Measurements from ENCODE around the gene IRF7.

The IRF7 gene

DNA sequence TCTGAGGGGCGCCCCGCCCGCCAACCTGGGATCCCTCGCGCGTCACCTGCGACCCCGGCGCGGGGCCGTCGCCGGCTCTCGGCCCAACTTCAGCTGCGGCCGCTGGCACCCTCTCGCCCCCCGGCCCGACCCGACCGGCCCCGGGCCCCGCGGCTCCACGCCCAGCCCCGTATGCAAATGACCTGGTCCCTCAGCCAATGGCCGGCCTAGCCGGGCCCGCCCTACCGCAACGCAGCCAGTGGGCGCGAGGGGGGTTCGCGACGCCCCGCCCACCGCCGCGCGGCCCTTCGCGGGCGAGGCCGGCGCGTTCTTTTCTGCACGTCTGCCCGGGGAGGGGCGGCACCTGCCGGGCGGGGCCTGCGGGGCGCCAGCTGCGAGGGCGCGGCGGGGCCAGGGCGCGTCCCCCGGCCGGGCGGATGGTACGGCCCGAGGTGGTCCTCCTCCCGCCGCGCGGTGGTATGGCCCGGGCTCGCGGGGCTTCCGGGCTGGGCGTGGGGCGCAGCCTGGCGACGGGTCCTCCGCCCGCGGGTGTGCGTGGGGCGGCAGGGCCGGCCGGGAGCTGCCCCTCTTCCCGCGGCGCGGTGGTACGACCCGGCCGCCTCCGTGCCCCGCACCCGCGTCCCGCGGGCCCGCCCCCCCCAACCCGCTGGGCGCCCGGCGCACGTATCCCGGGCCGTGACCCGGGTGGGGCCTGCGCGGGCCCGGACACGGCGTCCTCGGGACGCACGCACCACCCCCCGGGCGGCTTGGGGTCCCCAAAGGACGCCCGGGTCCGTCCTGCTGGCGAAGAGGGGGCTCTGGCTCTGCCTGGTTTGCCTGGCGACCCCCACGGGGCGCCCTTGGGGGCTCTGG, 47.2 kb downstream of the IRF7 start:
- DNase-seq (ENCODE audit: low read depth): peak; percentile 94
- peak; percentile 35; the same call in 1 of the 2 replicates for TF ChIP-seq MYC (IDR thresholded peaks at IDR 0.05; ENCODE audit: low read depth, low read length)
- TF ChIP-seq, protein P1, sequence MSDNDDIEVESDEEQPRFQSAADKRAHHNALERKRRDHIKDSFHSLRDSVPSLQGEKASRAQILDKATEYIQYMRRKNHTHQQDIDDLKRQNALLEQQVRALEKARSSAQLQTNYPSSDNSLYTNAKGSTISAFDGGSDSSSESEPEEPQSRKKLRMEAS (IDR thresholded peaks at IDR 0.05; ENCODE audit: low read depth, low read length): no peak; the same call in 1 of the 2 replicates

DNA sequence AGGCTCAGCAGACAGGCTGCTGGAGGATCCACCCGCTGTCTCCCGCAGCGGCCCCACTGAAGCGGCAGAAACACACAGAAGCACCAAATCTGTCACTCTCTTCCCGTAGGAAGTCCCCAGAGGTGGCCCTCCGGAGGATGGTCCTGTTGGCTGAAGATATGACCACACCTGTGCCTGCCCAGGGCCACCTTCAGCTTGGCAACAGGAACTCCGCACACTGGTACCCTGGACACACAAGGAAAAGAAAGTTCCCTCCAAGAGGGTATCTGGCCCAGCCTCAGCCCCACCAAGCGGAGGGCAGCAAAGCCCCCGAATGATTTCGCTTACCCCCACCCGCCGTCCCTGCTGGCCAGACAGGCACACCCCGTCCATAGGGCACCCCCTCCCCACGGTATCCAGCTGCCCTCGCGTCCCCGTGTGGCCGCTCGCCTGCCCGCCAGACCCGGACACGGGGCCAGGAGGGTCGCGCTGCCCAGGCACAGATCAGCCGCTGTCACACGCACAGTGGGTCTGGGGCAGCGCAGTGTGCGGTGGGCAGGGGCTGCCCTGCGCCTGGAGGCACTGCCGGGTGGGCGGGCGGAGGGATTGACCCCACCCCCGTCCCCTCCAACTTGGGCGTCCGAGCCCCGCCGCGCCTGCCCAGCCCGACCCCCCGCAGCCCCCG, 48.0 kb downstream of the IRF7 start:
- DNase-seq (ENCODE audit: low read depth): no peak
- peak overlapping the region; percentile 49 for H3K4me3 ChIP-seq (ENCODE audit: low read depth, low read length)
- TF ChIP-seq, protein P2, sequence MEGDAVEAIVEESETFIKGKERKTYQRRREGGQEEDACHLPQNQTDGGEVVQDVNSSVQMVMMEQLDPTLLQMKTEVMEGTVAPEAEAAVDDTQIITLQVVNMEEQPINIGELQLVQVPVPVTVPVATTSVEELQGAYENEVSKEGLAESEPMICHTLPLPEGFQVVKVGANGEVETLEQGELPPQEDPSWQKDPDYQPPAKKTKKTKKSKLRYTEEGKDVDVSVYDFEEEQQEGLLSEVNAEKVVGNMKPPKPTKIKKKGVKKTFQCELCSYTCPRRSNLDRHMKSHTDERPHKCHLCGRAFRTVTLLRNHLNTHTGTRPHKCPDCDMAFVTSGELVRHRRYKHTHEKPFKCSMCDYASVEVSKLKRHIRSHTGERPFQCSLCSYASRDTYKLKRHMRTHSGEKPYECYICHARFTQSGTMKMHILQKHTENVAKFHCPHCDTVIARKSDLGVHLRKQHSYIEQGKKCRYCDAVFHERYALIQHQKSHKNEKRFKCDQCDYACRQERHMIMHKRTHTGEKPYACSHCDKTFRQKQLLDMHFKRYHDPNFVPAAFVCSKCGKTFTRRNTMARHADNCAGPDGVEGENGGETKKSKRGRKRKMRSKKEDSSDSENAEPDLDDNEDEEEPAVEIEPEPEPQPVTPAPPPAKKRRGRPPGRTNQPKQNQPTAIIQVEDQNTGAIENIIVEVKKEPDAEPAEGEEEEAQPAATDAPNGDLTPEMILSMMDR (IDR thresholded peaks at IDR 0.05; ENCODE audit: low read depth, low read length): no peak
- TF ChIP-seq, protein P1 (IDR thresholded peaks at IDR 0.05; ENCODE audit: low read depth, low read length): no peak
- TF ChIP-seq MYC (IDR thresholded peaks at IDR 0.05; ENCODE audit: low read depth, low read length): no peak

More for the DNA sequence above, 47.2 kb downstream of the IRF7 start:
- H3K4me3 ChIP-seq (ENCODE audit: low read depth, low read length): peak overlapping the region; percentile 50

DNA sequence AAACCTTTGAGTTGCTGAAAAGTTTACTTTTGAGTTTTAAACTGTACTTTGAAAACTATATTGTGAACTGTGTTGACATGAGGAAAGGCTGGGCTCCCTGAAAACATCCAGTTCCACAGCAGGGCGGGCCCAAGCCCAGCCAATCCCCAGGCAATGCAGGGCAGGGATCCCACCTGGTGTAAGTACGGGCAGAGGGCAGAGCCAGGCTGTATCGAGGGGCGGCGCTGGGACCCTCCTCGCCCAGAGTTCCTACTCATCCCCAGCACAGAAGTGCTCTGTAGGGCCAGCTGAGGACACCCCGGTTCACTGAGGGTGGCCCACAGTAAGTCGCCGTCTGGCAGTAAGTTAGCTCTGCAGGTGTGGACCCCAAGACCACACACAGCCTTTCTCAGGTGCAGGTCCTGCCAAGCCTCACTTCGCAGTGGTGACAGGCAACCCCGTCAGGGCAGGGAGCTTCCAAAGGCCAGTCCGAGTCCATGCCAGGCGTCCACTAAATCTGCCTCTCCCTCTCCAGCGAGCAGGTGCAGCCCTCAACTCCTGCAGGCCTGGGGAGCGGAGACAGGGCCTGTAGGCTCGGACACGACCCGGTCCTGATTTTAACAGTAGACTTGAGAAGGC, 48.6 kb downstream of the IRF7 start:
- TF ChIP-seq MYC (IDR thresholded peaks at IDR 0.05; ENCODE audit: low read depth, low read length): no peak
- TF ChIP-seq, protein P2 (IDR thresholded peaks at IDR 0.05; ENCODE audit: low read depth, low read length): no peak
- peak overlapping the region; percentile 49 for H3K4me3 ChIP-seq (ENCODE audit: low read depth, low read length)
- DNase-seq (ENCODE audit: low read depth): no peak

DNA sequence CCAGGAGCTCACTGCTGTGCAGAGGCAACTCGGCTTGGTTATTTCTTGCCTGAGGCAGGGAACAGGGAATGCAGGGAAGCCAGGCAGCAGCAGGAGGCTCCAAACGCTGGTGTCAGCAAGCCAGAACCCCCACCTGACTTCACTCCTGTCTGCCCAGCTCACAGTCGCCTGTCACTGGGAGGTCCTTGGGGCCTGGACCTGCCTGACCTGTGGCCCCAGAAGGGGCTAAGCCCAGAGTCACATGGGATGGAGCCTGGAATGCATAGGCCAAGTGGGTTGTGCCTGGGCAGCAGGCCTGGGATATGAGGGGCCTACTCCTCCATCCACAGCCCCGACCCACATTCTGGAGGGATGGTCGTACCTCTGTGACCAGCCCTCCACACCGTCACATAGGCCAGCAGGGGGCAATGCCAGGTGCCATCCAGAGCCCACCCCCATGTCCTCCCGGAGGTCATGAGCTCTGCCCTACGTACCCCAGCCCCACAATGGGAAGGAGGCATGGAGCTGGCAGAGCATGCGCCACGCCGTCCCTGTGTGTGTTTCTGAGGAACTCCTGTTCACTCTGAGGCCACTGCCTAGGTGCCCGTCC, 49.7 kb downstream of the IRF7 start:
- H3K4me3 ChIP-seq (ENCODE audit: low read depth, low read length): no peak overlapping the region
- TF ChIP-seq, protein P1 (IDR thresholded peaks at IDR 0.05; ENCODE audit: low read depth, low read length): no peak
- TF ChIP-seq MYC (IDR thresholded peaks at IDR 0.05; ENCODE audit: low read depth, low read length) (no peak), POLR2A (IDR thresholded peaks at IDR 0.05; ENCODE audit: extremely low read depth, insufficient read length) (no peak)
- TF ChIP-seq, protein P2 (IDR thresholded peaks at IDR 0.05; ENCODE audit: low read depth, low read length): no peak
- no peak for DNase-seq (ENCODE audit: low read depth)

DNA sequence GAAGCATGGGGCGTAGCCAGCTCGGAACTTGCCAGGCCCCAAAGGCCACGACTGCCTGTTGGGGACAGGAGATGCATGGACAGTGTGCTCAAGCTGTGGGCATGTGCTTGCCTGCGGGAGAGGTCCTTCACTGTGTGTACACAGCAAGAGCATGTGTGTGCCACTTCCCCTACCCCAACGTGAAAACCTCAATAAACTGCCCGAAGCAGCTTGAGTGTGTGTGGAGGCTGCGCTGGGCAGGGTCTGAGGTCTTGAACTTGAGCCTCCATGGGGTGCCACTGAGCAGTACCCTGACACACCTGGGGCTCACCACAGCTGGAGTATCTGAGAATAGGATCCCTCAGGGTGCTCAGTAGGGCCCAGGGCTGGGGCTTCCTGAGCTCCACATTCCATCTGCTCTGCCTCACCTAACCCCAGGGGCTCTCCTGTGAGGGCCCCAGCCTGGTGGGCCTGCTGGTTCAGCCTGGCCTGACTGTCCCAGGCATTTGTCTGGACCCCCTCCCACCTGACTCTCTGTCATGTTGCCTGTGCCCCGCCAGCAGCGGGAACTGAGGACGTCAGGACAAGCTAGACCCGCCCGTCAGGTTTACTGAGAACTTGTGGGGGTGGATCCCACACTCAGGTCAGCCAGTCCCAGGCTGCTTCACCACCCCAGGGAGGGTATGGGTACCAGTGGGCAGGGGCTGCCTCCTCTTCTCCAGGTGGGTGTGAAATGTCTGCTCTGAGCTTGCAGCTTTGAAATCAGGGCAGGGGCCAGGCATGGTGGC, 51.8 kb downstream of the IRF7 start:
- H3K4me3 ChIP-seq (ENCODE audit: low read depth, low read length): no peak overlapping the region
- no peak for DNase-seq (ENCODE audit: low read depth)
- no peak for TF ChIP-seq MYC (IDR thresholded peaks at IDR 0.05; ENCODE audit: low read depth, low read length)
- TF ChIP-seq, protein P1 (IDR thresholded peaks at IDR 0.05; ENCODE audit: low read depth, low read length): no peak
- TF ChIP-seq, protein P2 (IDR thresholded peaks at IDR 0.05; ENCODE audit: low read depth, low read length): no peak
- no peak for TF ChIP-seq POLR2A (IDR thresholded peaks at IDR 0.05; ENCODE audit: extremely low read depth, insufficient read length)
